Measurements from ENCODE around the gene SLC27A5. TPM values are rescaled to one million over a fixed set of nuclear protein-coding genes. Genes with fewer than 3 reads are reported as not detected.

Gene SLC27A5
- total and polyA plus RNA-seq, 2 of the 13 experiments (the other 11 are each of a cell fraction or from before 2014, with no cell fraction given), result 30.3 to 40.2 TPM

- TF ChIP-seq PRPF4 (IDR thresholded peaks at IDR 0.05; ENCODE audit: low read depth, low read length, poor library complexity, severe bottlenecking) (no peak), ZNF33A (CRISPR knock-in tag; IDR thresholded peaks at IDR 0.05; ENCODE audit: borderline replicate concordance) (no peak; the same call in 1 of the 2 replicates), ZNF672 (CRISPR knock-in tag; IDR thresholded peaks at IDR 0.05) (no peak), SMAD1 (CRISPR knock-in tag; IDR thresholded peaks at IDR 0.05; ENCODE audit: borderline replicate concordance, low read depth) (no peak), ZNF251 (CRISPR knock-in tag; IDR thresholded peaks at IDR 0.05) (no peak), PRMT3 (CRISPR knock-in tag; IDR thresholded peaks at IDR 0.05; ENCODE audit: borderline replicate concordance, low read depth) (no peak; the same call in 1 of the 2 replicates), SCMH1 (CRISPR knock-in tag; IDR thresholded peaks at IDR 0.05; ENCODE audit: borderline replicate concordance) (no peak), GTF3A (CRISPR knock-in tag; conservative IDR thresholded peaks at IDR 0.05) (no peak; the same call in 1 of the 2 replicates), NONO (IDR thresholded peaks at IDR 0.05) (no peak), NONO (CRISPR knock-in tag; conservative IDR thresholded peaks at IDR 0.05) (peak; percentile 94), TAF15 (IDR thresholded peaks at IDR 0.05; ENCODE audit: low read depth, low read length, poor library complexity, severe bottlenecking) (peak; percentile 57), ZNF580 (CRISPR knock-in tag; IDR thresholded peaks at IDR 0.05; ENCODE audit: borderline replicate concordance, low read depth) (no peak; the same call in 1 of the 2 replicates), ZNF550 (CRISPR knock-in tag; IDR thresholded peaks at IDR 0.05; ENCODE audit: borderline replicate concordance) (0 out of 2 replicates have a peak, but pooled peaks have one; percentile 67), GTF2F1 (IDR thresholded peaks at IDR 0.05; ENCODE audit: low read length) (no peak), ZFAT (CRISPR knock-in tag; conservative IDR thresholded peaks at IDR 0.05) (no peak), CC2D1A (CRISPR knock-in tag; IDR thresholded peaks at IDR 0.05) (no peak), ZNF816 (CRISPR knock-in tag; IDR thresholded peaks at IDR 0.05; ENCODE audit: borderline replicate concordance) (peak; percentile 74), MLX (CRISPR knock-in tag; IDR thresholded peaks at IDR 0.05) (no peak), MAFK (conservative IDR thresholded peaks at IDR 0.05 in 1 of 2, IDR thresholded peaks at IDR 0.05 in 1 of 2; ENCODE audit: low read length in 2 of 2) (no peak), ZNF572 (CRISPR knock-in tag; IDR thresholded peaks at IDR 0.05) (no peak), TCF7 (IDR thresholded peaks at IDR 0.05; ENCODE audit: low read depth) (no peak), SMC3 (IDR thresholded peaks at IDR 0.05; ENCODE audit: low read length) (no peak), NFIC (IDR thresholded peaks at IDR 0.05; ENCODE audit: low read length) (no peak), RERE (CRISPR knock-in tag; IDR thresholded peaks at IDR 0.05; ENCODE audit: low read depth) (no peak), MXD4 (CRISPR knock-in tag; IDR thresholded peaks at IDR 0.05) (0 out of 2 replicates have a peak, but pooled peaks have one; percentile 24), POGZ (CRISPR knock-in tag; IDR thresholded peaks at IDR 0.05) (no peak)
Measured at GRCh38 chr19:58558623-58559274, 47.0 kb upstream of the SLC27A5 start (continued).

Data from HepG2 (cell line).